Endothelial cell of umbilical vein (primary cell): ENCODE results near the gene ANKRD33B. TPM values are rescaled to one million over a fixed set of nuclear protein-coding genes. Genes with fewer than 3 reads are reported as not detected.

Experiments
- BruUV-seq: library from RNA; stranded (reverse); fragments of 400-500 nt; replicated peaks from 2 replicates; lab custom pipeline; 2021; lab: Mats Ljungman, UMichigan
- CTCF ChIA-PET: fragments of 300-600, 350-600 bp; sonication (Branson Sonifier 250); formaldehyde crosslinking; loops from one replicate; lab custom pipeline; 2021; ENCODE audit warnings: antibody characterized with exemption, inconsistent platforms; lab: Charles Lee
- POLR2A ChIA-PET: fragments of 300-600, 350-600 bp; sonication (Branson Sonifier 250); formaldehyde crosslinking; loops from one replicate; lab custom pipeline; 2021; ENCODE audit warnings: antibody characterized with exemption, inconsistent platforms; lab: Charles Lee
- DNase-seq: peaks from one replicate; pipeline ENCODE4 v3.0.0-alpha.2; 2011; ENCODE audit warnings: low read depth, low spot score
- FAIRE-seq: peaks from 2 replicates; lab custom pipeline; 2011; peaks lifted over from hg19 to GRCh38; lab: Jason Lieb, UNC
- H2AFZ ChIP-seq: 2 replicates; pipeline ENCODE4 v1.6.0; 2012; ENCODE audit warnings: low read depth, low read length, control low read depth, inconsistent platforms
- H3K27ac ChIP-seq: 2 replicates; pipeline ENCODE4 v1.5.1; 2011; ENCODE audit warnings: low read depth, mild to moderate bottlenecking, control low read depth, low read length, moderate library complexity; ENCODE audit not compliant: insufficient read depth
- H3K27me3 ChIP-seq, 2 experiments: 2 replicates each; pipeline versions ENCODE4 v1.6.0 to v1.6.1; 2011; ENCODE audit warnings: low read length in 2 of 2, mixed read lengths in 1 of 2; ENCODE audit not compliant: control insufficient read depth in 2 of 2, insufficient read depth in 2 of 2
- H3K36me3 ChIP-seq, 2 experiments: 2 replicates in 1 of 2; 3 replicates in 1 of 2; pipeline ENCODE4 v1.5.1; 2011; ENCODE audit warnings: low read length in 2 of 2, mild to moderate bottlenecking in 1 of 2, moderate library complexity in 1 of 2; ENCODE audit not compliant: control insufficient read depth in 2 of 2, insufficient read depth in 2 of 2; ENCODE audit errors: extremely low read depth in 1 of 2
- H3K4me1 ChIP-seq: 3 replicates; pipeline ENCODE4 v1.5.1; 2011; ENCODE audit warnings: mild to moderate bottlenecking, low read length; ENCODE audit not compliant: control insufficient read depth, insufficient read depth; ENCODE audit errors: extremely low read depth
- H3K4me2 ChIP-seq: 2 replicates; pipeline ENCODE4 v1.6.1; 2011; ENCODE audit warnings: low read length, control low read depth, mixed read lengths; ENCODE audit not compliant: insufficient read depth
- H3K4me3 ChIP-seq, 3 experiments: fragments of 200-600 bp in 1 of 3; sonication (generic), shearing (Covaris generic) in 1 of 3; replicated peaks in 1 of 3; 2 replicates each; pipeline ENCODE4 v1.5.1; 2011 to 2016; ENCODE audit warnings: control low read depth in 3 of 3, low read length in 3 of 3, mild to moderate bottlenecking in 2 of 3, inconsistent platforms in 1 of 3, low read depth in 1 of 3, moderate library complexity in 1 of 3; ENCODE audit not compliant: insufficient read depth in 1 of 3
- H3K79me2 ChIP-seq: 2 replicates; pipeline ENCODE4 v1.6.0; 2012; ENCODE audit warnings: low read length, inconsistent platforms; ENCODE audit not compliant: control insufficient read depth, insufficient read depth
- H3K9ac ChIP-seq: replicated peaks from 2 replicates; pipeline ENCODE3; 2011; ENCODE audit warnings: low read length, control low read depth; ENCODE audit not compliant: insufficient read depth; ENCODE audit errors: extremely low read depth
- H3K9me1 ChIP-seq: replicated peaks from 3 replicates; pipeline ENCODE4 v1.6.0; 2011; ENCODE audit warnings: mild to moderate bottlenecking, low read length; ENCODE audit not compliant: control insufficient read depth, insufficient read depth; ENCODE audit errors: extremely low read depth
- H3K9me3 ChIP-seq: replicated peaks from 2 replicates; pipeline ENCODE4 v1.5.1; 2012; ENCODE audit warnings: low read length, inconsistent platforms; ENCODE audit not compliant: control insufficient read depth, insufficient read depth
- H4K20me1 ChIP-seq: replicated peaks from 2 replicates; pipeline ENCODE3; 2011; ENCODE audit warnings: mild to moderate bottlenecking, low read length; ENCODE audit not compliant: control insufficient read depth, insufficient read depth; ENCODE audit errors: extremely low read depth
- CTCF ChIP-seq, 2 donors: IDR thresholded peaks; 1 replicate in 1 of 2; 2 replicates in 1 of 2; pipeline ENCODE4 v1.5.1; 2011; ENCODE audit warnings: low read length in 2 of 2, mild to moderate bottlenecking in 2 of 2, moderate library complexity in 2 of 2, control low read depth in 1 of 2, inconsistent platforms in 1 of 2, low read depth in 1 of 2; ENCODE audit not compliant: insufficient read depth in 1 of 2; ENCODE audit errors: extremely low read depth in 1 of 2
- EZH2 ChIP-seq: IDR thresholded peaks from 2 replicates; pipeline ENCODE4 v1.6.1; 2012; ENCODE audit warnings: borderline replicate concordance, low read depth, mild to moderate bottlenecking, moderate library complexity, low read length, inconsistent platforms; ENCODE audit not compliant: severe bottlenecking
- JUN ChIP-seq: IDR thresholded peaks from 2 replicates; pipeline ENCODE4 v1.6.1; 2011; ENCODE audit warnings: borderline replicate concordance, low read depth; ENCODE audit not compliant: insufficient read length, insufficient read depth
- MAX ChIP-seq: IDR thresholded peaks from 2 replicates; pipeline ENCODE4 v1.6.1; 2011; ENCODE audit not compliant: insufficient read depth, insufficient read length
- MYC ChIP-seq: IDR thresholded peaks from one replicate; pipeline ENCODE4 v1.6.1; 2011; ENCODE audit warnings: mild to moderate bottlenecking, low read depth, low read length
- POLR2A ChIP-seq: IDR thresholded peaks from 2 replicates; pipeline ENCODE4 v1.6.1; 2012; ENCODE audit warnings: low read depth, mild to moderate bottlenecking, control low read depth, low read length
- POLR2AphosphoS5 ChIP-seq: IDR thresholded peaks from 2 replicates; pipeline ENCODE4 v1.6.1; 2012; ENCODE audit warnings: low read depth, mild to moderate bottlenecking, control low read depth, low read length, moderate library complexity; ENCODE audit not compliant: insufficient read depth
- dilution Hi-C: fragments of 300-500 bp; cut with MboI; formaldehyde crosslinking; loops from one replicate; pipeline ENCODE4 v1.15.0; 2019; ENCODE audit warnings: low sequenced_read_pairs; ENCODE audit not compliant: extremely low pct_ligation_motif_present
- intact Hi-C: fragments of 100-400 bp; cut with micrococcal nuclease; formaldehyde crosslinking; loops from one replicate; pipeline ENCODE4 v1.10.0; 2022
- polyA plus RNA-seq, 4 experiments: library from polyadenylated mRNA; depleted of rRNA in 3 of 4; stranded (reverse) in 3 of 4; unstranded in 1 of 4; fragments of >200 nt; gene quantifications; 2 replicates each; pipeline versions ENCODE4 v1.2.1 to v1.2.3, GENCODE V29; 2011 to 2012; ENCODE audit warnings: missing spikeins in 1 of 4
- total RNA-seq: library from RNA; stranded (reverse); gene quantifications from 2 replicates; pipeline ENCODE4 v1.2.3, GENCODE V29; 2021

ANKRD33B gene
- total and polyA plus RNA-seq, 2 donors (not counting 3 experiments of a cell fraction or from before 2014, with no cell fraction given), result 2.4 to 5.4 TPM

GRCh38 chr5:10611290-10611689, 47.4 kb downstream of the ANKRD33B start:
- Histone ChIP-seq H3K27ac (no peak overlapping the region), H3K27me3 (no peaks in the 10 kb centered on the region), H3K9me1 (no peaks in the 10 kb centered on the region), H3K4me1 (no peaks in the 10 kb centered on the region), H4K20me1 (no peaks in the 10 kb centered on the region), H3K79me2 (no peaks in the 10 kb centered on the region), H3K9me3 (no peaks in the 10 kb centered on the region), H3K4me3 (no peak overlapping the region), H3K9ac (no peak overlapping the region), H2AFZ (no peak overlapping the region), H3K4me2 (no peak overlapping the region), H3K36me3 (no peaks in the 10 kb centered on the region)
- no peak for FAIRE-seq
- ChIA-PET CTCF (interaction anchor here (1.4 kb wide), 1 partner anchor 9 kb away, joined by 3 read pairs; no protein-coding TSS in a partner anchor), POLR2A (no interaction called here)
- no peak for DNase-seq
- intact Hi-C loops (no loop called here), dilution Hi-C loops (no loop called here)
- no peak for TF ChIP-seq EZH2
- TF ChIP-seq POLR2AphosphoS5, result no peak
- TF ChIP-seq MYC, result no peak
- no peak for TF ChIP-seq CTCF (IDR thresholded peaks at IDR 0.05; ENCODE audit: extremely low read depth in 1 of 2, insufficient read depth in 1 of 2, low read depth in 1 of 2, low read length in 2 of 2)
- TF ChIP-seq JUN, result no peak
- no peak for TF ChIP-seq POLR2A
- TF ChIP-seq MAX, result no peak
- no TSS peak for BruUV-seq
